ENCODE data around the gene SPATA6L.

DNA sequence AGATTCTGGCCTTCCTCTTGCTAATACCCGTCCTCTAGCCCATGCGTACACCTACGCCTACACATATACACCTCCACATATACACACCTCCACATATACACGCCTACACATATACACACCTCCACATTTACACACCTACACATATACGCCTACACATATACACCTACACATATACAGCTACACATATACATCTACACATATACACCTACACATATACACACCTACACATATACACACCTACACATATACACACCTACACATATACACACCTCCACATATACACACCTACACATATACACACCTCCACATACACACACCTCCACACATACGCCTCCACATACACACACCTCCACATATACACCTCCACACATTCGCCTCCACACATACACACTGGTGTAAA lies 47.6 kb upstream of the SPATA6L start:
- TF ChIP-seq, protein P1, sequence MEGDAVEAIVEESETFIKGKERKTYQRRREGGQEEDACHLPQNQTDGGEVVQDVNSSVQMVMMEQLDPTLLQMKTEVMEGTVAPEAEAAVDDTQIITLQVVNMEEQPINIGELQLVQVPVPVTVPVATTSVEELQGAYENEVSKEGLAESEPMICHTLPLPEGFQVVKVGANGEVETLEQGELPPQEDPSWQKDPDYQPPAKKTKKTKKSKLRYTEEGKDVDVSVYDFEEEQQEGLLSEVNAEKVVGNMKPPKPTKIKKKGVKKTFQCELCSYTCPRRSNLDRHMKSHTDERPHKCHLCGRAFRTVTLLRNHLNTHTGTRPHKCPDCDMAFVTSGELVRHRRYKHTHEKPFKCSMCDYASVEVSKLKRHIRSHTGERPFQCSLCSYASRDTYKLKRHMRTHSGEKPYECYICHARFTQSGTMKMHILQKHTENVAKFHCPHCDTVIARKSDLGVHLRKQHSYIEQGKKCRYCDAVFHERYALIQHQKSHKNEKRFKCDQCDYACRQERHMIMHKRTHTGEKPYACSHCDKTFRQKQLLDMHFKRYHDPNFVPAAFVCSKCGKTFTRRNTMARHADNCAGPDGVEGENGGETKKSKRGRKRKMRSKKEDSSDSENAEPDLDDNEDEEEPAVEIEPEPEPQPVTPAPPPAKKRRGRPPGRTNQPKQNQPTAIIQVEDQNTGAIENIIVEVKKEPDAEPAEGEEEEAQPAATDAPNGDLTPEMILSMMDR (conservative IDR thresholded peaks at IDR 0.05; ENCODE audit: low read depth in 2 of 2) = no peak
- no peak for TF ChIP-seq EZH2phosphoT487 (IDR thresholded peaks at IDR 0.05; ENCODE audit: unreplicated experiment)
- no peak for TF ChIP-seq CREB1 (CRISPR knock-in tag; IDR thresholded peaks at IDR 0.05; ENCODE audit: low read depth)
- TF ChIP-seq POLR2AphosphoS5 (IDR thresholded peaks at IDR 0.05; ENCODE audit: low read depth) = no peak
